BE2C (cell line): Measurements from ENCODE around the gene JAK3.
"Not testable (repeated sequence)": the region's sequence is repeated elsewhere in the genome, so short reads cannot be mapped to it uniquely, and the experiment has no call there.

Experiments used
- DNase-seq: peaks from one replicate; pipeline ENCODE4 v3.0.0-alpha.2; 2020
- H3K27me3 ChIP-seq: fragments of 250-450 bp; sonication (Bioruptor Pico); 2 replicates; pipeline ENCODE4 v1.5.1; 2020; ENCODE audit warnings: mild to moderate bottlenecking
- H3K36me3 ChIP-seq: fragments of 250-450 bp; sonication (Bioruptor Pico); 2 replicates; pipeline ENCODE4 v1.5.1; 2020; ENCODE audit warnings: mild to moderate bottlenecking
- H3K4me1 ChIP-seq: fragments of 250-450 bp; sonication (Bioruptor Pico); 2 replicates; pipeline ENCODE4 v1.5.1; 2020
- H3K4me3 ChIP-seq: 2 replicates; pipeline ENCODE4 v1.5.1; 2011; ENCODE audit warnings: low read depth, low read length
- H3K9me3 ChIP-seq: fragments of 250-450 bp; sonication (Bioruptor Pico); 2 replicates; pipeline ENCODE4 v1.5.1; 2020
- TF ChIP-seq, protein P1 (sequence below): IDR thresholded peaks from 2 replicates; pipeline ENCODE4 v1.5.1; 2012; ENCODE audit warnings: mild to moderate bottlenecking, low read depth, low read length

JAK3 gene

GRCh38 chr19:17778251-17778967 is 69.4 kb downstream of the JAK3 start:
- Histone ChIP-seq H3K27me3 (no peaks in the 10 kb centered on the region), H3K36me3 (no peaks in the 10 kb centered on the region), H3K9me3 (no peaks in the 10 kb centered on the region), H3K4me3 (no peak overlapping the region), H3K4me1 (peaks cover 3% of the 10 kb centered on the region; the same call in 1 of the 2 replicates)
- peak; percentile 85 for DNase-seq
- TF ChIP-seq, protein P1, sequence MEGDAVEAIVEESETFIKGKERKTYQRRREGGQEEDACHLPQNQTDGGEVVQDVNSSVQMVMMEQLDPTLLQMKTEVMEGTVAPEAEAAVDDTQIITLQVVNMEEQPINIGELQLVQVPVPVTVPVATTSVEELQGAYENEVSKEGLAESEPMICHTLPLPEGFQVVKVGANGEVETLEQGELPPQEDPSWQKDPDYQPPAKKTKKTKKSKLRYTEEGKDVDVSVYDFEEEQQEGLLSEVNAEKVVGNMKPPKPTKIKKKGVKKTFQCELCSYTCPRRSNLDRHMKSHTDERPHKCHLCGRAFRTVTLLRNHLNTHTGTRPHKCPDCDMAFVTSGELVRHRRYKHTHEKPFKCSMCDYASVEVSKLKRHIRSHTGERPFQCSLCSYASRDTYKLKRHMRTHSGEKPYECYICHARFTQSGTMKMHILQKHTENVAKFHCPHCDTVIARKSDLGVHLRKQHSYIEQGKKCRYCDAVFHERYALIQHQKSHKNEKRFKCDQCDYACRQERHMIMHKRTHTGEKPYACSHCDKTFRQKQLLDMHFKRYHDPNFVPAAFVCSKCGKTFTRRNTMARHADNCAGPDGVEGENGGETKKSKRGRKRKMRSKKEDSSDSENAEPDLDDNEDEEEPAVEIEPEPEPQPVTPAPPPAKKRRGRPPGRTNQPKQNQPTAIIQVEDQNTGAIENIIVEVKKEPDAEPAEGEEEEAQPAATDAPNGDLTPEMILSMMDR, result no peak

DNA sequence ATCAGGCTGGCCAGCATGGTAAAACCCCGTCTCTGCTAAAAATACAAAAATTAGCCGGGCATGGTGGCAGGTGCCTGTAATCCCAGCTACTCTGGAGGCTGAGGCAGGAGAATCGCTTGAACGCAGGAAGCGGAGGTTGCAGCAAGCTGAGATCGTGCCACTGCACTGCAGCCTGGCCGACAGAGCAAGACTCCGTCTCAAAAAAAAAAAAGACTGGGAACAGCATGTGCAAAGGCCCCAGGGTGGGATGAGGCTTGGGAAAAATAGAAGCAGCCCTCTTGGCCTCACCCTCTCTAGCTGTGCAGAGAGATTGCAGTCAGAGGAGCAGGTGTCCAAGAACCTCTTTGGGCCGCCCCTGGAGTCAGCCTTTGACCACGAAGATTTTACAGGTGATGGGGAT is 69.9 kb downstream of the JAK3 start:
- not testable (repeated sequence) for H3K4me1 ChIP-seq, H3K36me3 ChIP-seq, H3K4me3 ChIP-seq, H3K9me3 ChIP-seq, DNase-seq, H3K27me3 ChIP-seq

DNA sequence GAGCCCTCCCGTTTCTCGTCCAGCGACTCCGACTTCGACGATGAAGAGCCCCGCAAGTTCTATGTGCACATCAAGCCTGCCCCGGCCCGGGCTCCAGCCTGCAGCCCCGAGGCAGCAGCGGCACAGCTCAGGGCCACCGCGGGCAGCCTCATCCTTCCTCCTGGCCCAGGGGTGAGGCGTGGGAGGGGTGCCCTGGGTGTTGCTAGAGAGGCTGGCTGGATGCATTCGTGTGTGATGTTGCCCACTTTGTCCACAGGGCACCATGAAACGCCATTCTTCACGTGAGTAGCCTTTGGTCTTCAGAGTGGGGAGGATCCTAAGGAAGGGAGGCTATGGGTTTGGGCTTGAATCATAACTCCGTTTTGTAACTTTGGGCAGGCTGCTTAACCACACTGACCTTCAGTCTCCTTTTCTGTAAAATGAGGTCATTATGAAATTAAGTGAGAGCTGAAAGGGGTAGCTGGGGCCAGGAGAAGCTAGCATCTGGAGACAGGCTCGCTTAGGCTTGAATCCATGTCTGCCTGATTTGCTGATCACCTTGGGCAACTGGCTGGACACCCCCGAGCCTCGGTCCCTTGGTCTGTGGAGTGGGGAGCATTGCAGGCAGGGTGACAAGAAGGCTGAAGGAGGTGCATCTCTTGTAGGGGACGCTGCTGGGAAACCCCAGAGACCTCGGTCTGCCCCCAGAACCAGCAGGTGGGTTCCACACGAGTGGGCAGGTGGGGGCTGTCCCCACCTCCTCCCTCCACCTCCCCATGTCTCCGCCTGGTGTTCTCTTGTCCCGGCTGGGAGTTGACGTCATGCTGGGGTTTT is 71.6 kb downstream of the JAK3 start:
- TF ChIP-seq, protein P1, result no peak

DNA sequence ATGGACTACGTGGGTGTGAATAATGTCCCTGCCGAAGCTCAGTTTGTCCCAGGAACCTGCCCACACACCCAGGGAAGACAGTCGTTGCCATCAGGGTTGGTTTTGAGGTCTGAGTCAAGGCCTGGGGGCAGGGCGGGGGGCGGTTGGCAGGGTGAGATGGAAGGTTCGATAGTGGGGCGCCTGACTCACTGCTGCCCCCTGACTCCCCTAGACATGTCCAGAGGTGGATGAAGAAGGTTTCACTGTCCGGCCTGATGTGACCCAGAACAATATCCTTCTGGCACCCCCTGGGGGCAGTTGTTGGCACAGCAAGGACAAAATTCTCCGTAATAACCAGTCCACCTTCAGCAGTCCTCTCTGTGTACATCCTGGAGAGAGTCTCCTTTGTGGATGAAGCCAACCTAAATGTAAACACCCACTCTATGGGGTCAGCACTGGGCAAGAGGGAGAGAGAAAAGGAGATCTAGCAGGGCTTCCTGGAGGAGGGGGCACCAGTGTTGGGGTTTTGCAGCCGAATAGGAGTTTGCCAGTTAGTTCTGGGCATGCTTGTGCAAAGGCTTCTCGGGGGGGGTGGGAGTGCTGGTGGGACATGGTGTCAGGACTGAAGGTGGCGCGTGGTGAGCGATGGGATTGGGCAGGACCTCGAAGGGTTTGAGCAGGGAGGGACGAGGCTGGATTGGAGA is 72.4 kb downstream of the JAK3 start:
- DNase-seq, result peak; percentile 80
- H3K4me1 ChIP-seq, result peaks cover 3% of the 10 kb centered on the region; the same call in 1 of the 2 replicates
- no peaks in the 10 kb centered on the region for H3K36me3 ChIP-seq
- TF ChIP-seq, protein P1, result peak; percentile 90
- H3K9me3 ChIP-seq, result no peaks in the 10 kb centered on the region
- no peak overlapping the region for H3K4me3 ChIP-seq
- H3K27me3 ChIP-seq, result no peaks in the 10 kb centered on the region

More for the DNA sequence above, 71.6 kb downstream of the JAK3 start:
- DNase-seq, result no peak
- H3K36me3 ChIP-seq, result no peaks in the 10 kb centered on the region
- no peak overlapping the region for H3K4me3 ChIP-seq
- H3K4me1 ChIP-seq, result peaks cover 3% of the 10 kb centered on the region; the same call in 1 of the 2 replicates
- H3K27me3 ChIP-seq, result no peaks in the 10 kb centered on the region
- no peaks in the 10 kb centered on the region for H3K9me3 ChIP-seq
